Lung (tissue), 12 donors: Measurements from ENCODE around the gene CST9. TPM values are rescaled to one million over a fixed set of nuclear protein-coding genes. Genes with fewer than 3 reads are reported as not detected.

Experiments used
- ATAC-seq: fragments of 200-7000 bp; cut with Tn5 transposase; one replicate; pipeline ENCODE4 v1.9.1; 2020; ENCODE audit warnings: moderate number of reproducible peaks; ENCODE audit not compliant: insufficient read depth, low FRiP score
- DNase-seq, 3 donors: peaks; one replicate each; pipeline ENCODE4 v3.0.0-alpha.2; 2013 to 2017
- H3K27ac ChIP-seq, 2 donors: one replicate each; pipeline ENCODE4 v1.5.1; 2013; ENCODE audit warnings: mild to moderate bottlenecking in 2 of 2, moderate library complexity in 2 of 2, control low read depth in 1 of 2, inconsistent platforms in 1 of 2, low read depth in 1 of 2, low read length in 1 of 2
- H3K27me3 ChIP-seq, 3 donors: one replicate each; pipeline ENCODE4 v1.5.1; 2013; ENCODE audit warnings: low read length in 2 of 3; ENCODE audit not compliant: control insufficient read depth in 3 of 3, insufficient read depth in 3 of 3
- H3K36me3 ChIP-seq, 4 donors: one replicate each; pipeline ENCODE4 v1.5.1; 2013; ENCODE audit warnings: low read length in 4 of 4, mild to moderate bottlenecking in 1 of 4, moderate library complexity in 1 of 4; ENCODE audit not compliant: control insufficient read depth in 4 of 4, insufficient read depth in 4 of 4
- H3K4me1 ChIP-seq, 5 donors: one replicate each; pipeline ENCODE4 v1.5.1; 2013; ENCODE audit warnings: low read length in 5 of 5, mild to moderate bottlenecking in 2 of 5, moderate library complexity in 1 of 5; ENCODE audit not compliant: control insufficient read depth in 5 of 5, insufficient read depth in 5 of 5
- H3K4me3 ChIP-seq: one replicate; pipeline ENCODE4 v1.5.1; 2013; ENCODE audit warnings: mild to moderate bottlenecking, control low read depth, moderate library complexity
- H3K9ac ChIP-seq, 2 donors: one replicate each; pipeline ENCODE4 v1.5.1; 2013; ENCODE audit warnings: low read length in 2 of 2, control low read depth in 1 of 2; ENCODE audit not compliant: insufficient read depth in 1 of 2
- H3K9me3 ChIP-seq, 4 donors: one replicate each; pipeline ENCODE4 v1.5.1; 2013; ENCODE audit warnings: low read length in 3 of 4, mild to moderate bottlenecking in 1 of 4, moderate library complexity in 1 of 4; ENCODE audit not compliant: control insufficient read depth in 4 of 4, insufficient read depth in 3 of 4
- CTCF ChIP-seq: IDR thresholded peaks from 2 replicates; pipeline ENCODE4 v1.5.1; 2012; ENCODE audit warnings: mild to moderate bottlenecking; ENCODE audit errors: control extremely low read depth, extremely low read depth
- WGBS, 2 donors: extraction: QIAGEN DNeasy Blood & Tissue Kit; methylation state at CpG; one replicate each; pipeline ENCODE4 v1.1.7; 2013; 5-methylcytosine and 5-hydroxymethylcytosine counted together
- polyA plus RNA-seq, 2 donors: library from polyadenylated mRNA; stranded (reverse); fragments of 200-250 nt; gene quantifications; one replicate each; pipeline ENCODE4 v1.2.1, GENCODE V29; 2013
- total RNA-seq, 2 donors: library from RNA; depleted of rRNA in 1 of 2; stranded (reverse); fragments of >200 nt in 1 of 2; gene quantifications; one replicate each; pipeline ENCODE4 v1.2.1, GENCODE V29; 2014 to 2021
- donor health status: control.
- donor health status: control.
- donor health status: Bipolar disorder and iron deficiency.
- donor health status: healthy.
- donor health status: DM: yes; HTN: yes; CAD: no.

CST9 gene
- total and polyA plus RNA-seq, 4 donors: not detected

- DNase-seq: no peak
- Histone ChIP-seq H3K9ac (no peak overlapping the region), H3K9me3 (no peaks in the 10 kb centered on the region), H3K27ac (no peak overlapping the region), H3K4me1 (no peaks in the 10 kb centered on the region), H3K4me3 (no peak overlapping the region), H3K36me3 (no peaks in the 10 kb centered on the region), H3K27me3 (no peaks in the 10 kb centered on the region)
- ATAC-seq: no peak
- no peak for TF ChIP-seq CTCF
- 74 to 85% methylated on average over 18 of the region's 18 CpGs for WGBS, 2 donors
Observed at GRCh38 chr20:23608251-23608846, 2.6 kb upstream of the CST9 start.

GRCh38 chr20:23607497-23608245, 2.0 kb upstream of the CST9 start:
- TF ChIP-seq CTCF: no peak
- no peak for DNase-seq
- Histone ChIP-seq H3K27ac (no peak overlapping the region), H3K4me3 (no peak overlapping the region), H3K9me3 (no peaks in the 10 kb centered on the region), H3K4me1 (no peaks in the 10 kb centered on the region), H3K36me3 (no peaks in the 10 kb centered on the region), H3K27me3 (no peaks in the 10 kb centered on the region), H3K9ac (no peak overlapping the region)
- ATAC-seq: no peak
- 91 to 95% methylated on average over 14 of the region's 14 CpGs for WGBS, 2 donors

GRCh38 chr20:23606652-23607049, 934 bp upstream of the CST9 start:
- WGBS, 2 donors: 10% methylated on average over 9 of the region's 9 CpGs
- H3K36me3 ChIP-seq: no peaks in the 10 kb centered on the region
- ATAC-seq: peak; percentile 84

More at GRCh38 chr20:23606652-23607049, 934 bp upstream of the CST9 start:
- peaks cover 0 to under 1% (median 0%) of the 10 kb centered on the region in 5 donors for H3K4me1 ChIP-seq
- no peaks in the 10 kb centered on the region for H3K27me3 ChIP-seq
- no peak overlapping the region for H3K27ac ChIP-seq
- TF ChIP-seq CTCF: peak; percentile 69
- peaks cover 0 to 2% (median 0%) of the 10 kb centered on the region in 4 donors for H3K9me3 ChIP-seq
- DNase-seq: peak; percentile 72 to 79 (median 77)
- no peak overlapping the region for H3K9ac ChIP-seq
- H3K4me3 ChIP-seq: no peak overlapping the region
